NCI-H2107 (cell line): Measurements from ENCODE around the gene ACSBG1.

ENCODE experiments used
- DNase-seq: peaks from one replicate; lab custom pipeline; 2025; lab: John Stamatoyannopoulos, UW

The ACSBG1 gene

DNA sequence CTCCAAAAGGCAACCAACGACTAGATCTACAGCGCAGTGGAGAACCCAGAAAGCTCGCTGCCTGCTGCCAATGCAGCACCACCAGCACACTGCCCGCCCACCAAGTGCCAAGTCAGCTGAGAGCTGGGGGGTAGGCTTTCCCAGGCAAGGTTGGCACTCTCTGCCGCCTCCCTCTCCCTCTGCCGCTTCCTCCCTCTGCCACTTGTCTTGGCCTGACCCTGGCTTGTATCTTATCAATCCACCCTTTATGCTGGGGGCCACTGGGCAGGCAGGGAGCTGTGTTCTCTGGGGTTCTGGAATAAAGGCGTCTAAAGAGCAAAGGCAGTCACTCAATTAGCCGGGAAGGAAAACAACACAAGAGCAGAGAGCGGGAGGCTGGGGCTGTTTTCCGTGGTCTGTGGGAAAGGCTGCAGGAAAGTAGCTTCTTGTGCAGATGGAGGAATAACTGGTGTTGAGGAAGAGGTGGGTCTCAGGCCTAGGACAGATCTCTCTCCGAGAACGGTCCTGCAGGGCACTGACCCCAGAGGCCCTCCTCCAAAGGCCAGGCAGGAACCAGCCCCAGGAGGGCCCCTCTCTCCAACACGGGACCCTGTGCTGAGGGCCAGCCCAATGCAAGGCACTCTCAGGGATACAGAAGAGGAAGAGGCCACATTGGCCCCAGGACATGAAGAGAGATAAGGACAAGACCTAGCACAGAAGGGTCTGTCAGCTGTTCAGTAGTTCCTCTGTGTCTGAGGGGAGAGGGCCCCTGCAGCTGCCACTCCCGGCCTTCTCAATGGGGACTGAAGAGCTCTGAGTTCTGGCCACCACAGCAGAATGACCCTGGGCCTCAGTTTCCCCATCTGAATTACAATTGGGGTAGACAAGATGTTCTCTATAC lies 30.8 kb downstream of the ACSBG1 start:
- DNase-seq: no peak

DNA sequence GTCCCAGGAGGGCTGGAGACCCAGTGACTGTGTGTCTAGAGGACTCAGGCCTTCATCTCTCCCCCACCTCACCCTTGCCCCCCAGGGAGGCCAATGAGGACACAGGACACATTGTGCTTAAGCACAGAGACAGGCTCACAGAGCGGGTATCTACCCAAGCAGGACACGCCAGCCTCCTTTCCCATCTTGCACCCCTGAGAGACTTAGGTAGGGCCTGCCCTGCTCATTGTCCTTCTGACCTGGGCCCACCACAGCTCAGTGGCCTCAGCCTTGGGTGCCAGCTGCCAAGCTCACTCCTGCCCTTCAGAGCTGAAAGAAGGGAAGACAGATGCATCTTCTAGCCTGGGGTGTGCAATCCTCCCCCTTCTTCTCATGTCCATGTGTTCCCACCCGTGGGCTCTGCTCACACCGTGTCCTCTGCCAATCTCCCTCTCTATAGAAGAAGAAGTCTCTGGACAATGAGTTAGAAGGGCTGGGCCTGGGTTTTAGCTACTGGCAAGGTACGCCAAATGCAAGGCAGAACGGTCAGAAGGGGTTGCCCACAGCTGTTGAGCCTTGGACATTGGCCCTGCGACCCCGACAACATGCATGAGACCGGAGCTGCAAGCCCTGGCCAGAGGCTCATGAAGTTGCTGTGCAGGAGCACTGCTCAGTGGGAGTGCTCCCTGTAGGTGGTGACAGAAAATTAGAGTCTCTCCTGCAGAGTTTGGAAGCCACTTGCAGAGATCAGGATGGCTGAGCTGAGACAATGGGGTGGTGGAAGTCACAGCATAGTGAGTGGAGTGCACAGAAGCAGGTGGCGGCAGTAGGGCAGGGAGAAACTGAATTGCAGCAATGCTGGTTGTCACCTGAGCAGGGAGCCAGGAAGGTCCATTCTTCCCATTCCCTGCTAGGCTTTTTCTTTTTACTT lies 32.8 kb downstream of the ACSBG1 start:
- no peak for DNase-seq

DNA sequence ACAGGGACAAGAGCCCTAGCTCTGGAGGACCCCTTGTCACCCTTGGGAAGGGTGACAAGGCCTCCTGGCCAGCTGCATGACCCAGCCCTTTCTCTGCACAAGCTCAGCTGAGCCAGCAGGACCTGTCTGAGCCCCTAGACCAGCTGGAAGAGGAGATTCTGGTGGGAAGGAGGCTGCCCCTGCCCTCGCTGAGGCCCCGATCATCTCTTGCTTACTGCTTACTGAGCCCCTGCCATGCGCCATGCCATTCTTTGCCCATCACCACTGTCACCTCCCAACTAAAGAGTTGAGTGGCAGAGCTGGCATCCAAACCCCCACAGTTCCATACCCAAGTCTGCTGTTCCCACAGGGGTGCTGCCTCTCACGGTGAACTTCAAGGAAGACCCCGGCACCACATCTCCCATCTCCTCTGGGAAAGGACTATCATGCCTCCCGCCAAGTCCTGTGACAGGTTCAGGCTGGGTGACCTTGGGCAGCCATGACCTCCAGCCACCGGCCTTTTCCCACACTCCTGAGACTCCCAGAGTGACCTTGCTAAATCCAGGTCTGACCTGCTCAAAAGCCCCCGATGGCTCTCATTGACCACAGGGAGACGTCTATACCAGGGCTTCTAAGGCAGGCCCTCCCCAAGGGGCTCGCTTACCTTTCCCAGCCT lies 34.0 kb downstream of the ACSBG1 start:
- DNase-seq: no peak

DNA sequence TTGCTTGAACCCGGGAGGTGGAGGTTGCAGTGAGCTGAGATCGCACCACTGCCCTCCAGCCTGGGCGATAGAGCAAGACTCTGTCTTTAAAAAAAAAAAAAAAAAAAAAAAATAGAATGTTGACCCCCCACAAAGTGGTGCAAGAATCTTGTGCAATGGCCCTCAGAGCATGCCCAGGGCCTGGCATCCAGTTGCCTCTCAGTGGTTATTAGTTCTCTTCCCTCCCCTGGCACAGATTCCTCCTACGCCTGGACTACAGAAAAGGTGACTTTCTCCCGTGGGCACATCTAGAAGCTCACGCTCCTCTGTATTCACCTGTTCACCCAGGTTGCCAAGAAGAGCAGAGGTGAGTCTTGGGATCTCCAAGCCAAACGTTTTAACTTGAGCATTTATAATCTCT lies 36.7 kb downstream of the ACSBG1 start:
- DNase-seq: no peak

- DNase-seq: no peak
Observed at GRCh38 chr15:78195735-78196201, 38.6 kb downstream of the ACSBG1 start.

DNA sequence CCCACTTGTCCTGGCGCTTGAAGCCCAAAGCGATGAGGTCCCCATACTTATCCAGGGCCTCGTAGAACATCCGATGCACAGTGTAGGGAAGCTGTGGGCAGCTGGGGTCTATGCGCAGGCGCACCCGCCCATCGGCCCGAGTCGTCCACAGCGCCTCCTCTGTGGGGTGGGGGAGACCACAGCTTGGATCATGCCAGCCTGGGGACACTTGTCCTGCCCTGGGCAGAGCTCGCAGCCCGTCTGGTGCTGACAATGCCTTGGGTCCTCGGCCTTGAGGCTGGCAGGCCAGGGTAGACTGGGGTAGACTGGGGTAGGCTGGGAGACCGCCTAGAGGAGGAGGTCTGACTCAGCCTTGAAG lies 39.8 kb downstream of the ACSBG1 start:
- no peak for DNase-seq

GRCh38 chr15:78193731-78194567 lies 40.4 kb downstream of the ACSBG1 start:
- DNase-seq: no peak

GRCh38 chr15:78192826-78193594 lies 41.4 kb downstream of the ACSBG1 start:
- no peak for DNase-seq

DNA sequence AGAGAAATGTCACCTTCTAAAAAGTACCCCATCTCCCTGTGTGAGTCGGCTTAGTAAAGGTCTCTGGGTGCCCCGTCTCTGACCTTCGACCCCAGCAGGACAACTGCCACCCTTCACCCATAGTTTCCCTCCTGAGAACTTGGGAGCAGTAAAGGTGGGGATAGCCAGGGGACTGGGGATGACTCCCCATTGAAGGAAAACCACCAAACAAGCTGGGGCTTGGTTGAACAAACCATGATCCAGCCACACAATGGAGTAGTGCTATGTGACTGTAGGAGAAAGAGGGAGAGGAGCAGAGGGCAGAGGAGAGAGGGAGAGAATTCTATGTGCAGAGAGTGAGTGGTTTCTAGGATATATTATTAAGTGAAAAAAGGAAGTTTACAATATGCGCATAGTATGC lies 51.5 kb downstream of the ACSBG1 start:
- DNase-seq: no peak

GRCh38 chr15:78182336-78182700 lies 52.0 kb downstream of the ACSBG1 start:
- DNase-seq: no peak

DNA sequence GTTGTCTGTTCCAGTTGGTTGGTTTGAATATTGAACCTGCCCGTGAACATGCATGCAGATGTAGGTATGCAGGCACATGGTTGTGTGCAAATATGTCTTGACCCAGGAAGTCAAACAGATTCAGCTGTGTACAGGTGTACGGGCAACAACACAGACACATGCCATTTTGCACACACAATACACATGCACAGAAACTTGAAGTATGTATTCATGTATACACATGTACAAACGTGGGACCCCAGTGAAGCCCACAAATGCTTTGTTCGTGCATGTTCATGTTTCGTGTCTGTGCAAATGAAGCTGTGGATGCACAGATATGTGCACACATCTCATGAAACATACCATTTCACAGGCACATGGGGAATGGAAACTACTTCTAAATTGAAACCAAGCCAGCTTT lies 54.5 kb downstream of the ACSBG1 start:
- no peak for DNase-seq

DNA sequence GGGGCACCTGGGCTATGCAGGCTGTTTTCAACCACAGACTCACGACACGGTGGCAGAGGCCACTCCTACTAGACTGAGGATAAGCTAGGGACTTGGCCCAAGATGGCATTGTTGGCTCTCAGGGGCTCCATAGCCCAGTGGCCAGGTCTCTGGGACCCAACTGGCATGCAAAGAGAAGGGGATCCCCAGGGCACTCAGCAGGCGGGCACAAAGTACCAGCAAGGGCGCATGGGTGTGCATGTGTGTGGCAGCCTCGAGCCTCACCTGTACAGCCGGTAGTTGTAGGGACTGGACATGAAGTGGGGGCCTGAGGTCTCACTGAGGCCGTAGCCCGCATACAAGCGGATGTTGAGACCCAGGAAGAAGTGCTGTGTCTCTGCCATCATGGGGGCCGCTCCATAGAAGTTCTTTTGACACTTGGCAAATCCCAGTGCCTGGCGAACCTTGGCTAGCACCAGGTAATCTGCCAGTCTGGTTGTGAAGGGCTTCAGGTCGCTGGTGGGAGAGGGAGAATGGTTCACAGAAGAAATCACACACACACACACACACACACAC lies 55.0 kb downstream of the ACSBG1 start:
- no peak for DNase-seq

DNA sequence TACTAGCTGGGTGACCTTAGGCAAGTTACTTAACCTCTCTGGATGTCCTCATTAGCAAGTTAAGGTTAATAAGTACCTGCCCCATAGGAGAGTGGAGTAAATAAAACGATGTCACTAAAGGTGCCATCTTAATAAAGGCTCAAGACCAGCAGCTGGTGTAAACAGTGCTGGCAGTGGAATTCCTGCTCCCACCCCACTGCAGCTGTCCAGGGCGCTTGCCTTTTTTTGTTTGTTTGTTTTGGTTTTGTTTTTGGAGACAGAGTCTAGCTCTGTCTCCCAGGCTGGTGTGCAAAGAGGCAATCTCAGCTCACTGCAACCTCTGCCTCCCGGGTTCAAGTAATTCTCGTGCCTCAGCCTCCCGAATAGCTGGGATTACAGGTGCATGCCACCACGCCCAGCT lies 56.3 kb downstream of the ACSBG1 start:
- DNase-seq: no peak

DNA sequence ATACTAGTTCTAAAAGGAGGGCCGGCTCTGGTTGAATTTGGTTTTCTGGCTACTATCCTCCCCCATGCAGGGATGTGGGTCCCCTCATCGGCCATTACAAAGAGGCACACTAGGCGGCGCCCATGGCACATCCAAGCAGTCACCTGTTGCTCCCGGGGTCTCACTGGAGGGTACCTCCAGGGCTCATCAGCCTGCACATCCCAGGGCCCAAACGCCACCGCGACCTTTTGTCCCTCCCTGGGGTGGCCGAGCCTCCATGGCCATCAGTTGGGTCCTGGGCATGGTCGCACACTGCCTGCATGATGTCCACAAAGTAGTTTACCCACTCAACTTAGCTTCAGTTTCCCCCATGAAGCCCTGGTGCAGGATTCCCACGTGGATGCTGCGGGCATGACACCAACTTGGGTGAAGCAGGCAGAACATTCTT lies 56.9 kb downstream of the ACSBG1 start:
- DNase-seq: no peak

DNA sequence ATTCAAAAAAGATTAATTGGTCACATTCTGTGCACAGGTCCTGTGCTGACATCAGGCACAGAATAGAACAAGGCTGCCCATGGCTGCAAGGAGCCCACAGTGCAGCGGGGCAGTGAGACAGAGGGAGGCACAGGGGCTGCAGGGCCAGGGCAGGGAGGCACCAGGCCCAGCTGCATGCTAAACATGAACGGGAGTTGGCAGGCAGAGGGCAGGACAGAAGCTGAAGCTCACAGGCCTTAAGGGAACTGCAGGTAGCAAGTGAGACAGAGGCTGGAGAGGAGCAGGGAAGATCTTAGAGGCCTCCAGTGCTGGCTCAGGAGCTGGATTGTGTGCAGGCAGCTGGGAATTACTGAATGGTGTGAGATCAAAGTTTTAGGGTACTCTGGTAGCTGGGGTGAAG lies 59.0 kb downstream of the ACSBG1 start:
- DNase-seq: no peak

- DNase-seq: no peak
Observed at GRCh38 chr15:78174401-78174800, 60.0 kb downstream of the ACSBG1 start.

- DNase-seq: no peak
Observed at GRCh38 chr15:78171864-78172472, 62.4 kb downstream of the ACSBG1 start.

DNA sequence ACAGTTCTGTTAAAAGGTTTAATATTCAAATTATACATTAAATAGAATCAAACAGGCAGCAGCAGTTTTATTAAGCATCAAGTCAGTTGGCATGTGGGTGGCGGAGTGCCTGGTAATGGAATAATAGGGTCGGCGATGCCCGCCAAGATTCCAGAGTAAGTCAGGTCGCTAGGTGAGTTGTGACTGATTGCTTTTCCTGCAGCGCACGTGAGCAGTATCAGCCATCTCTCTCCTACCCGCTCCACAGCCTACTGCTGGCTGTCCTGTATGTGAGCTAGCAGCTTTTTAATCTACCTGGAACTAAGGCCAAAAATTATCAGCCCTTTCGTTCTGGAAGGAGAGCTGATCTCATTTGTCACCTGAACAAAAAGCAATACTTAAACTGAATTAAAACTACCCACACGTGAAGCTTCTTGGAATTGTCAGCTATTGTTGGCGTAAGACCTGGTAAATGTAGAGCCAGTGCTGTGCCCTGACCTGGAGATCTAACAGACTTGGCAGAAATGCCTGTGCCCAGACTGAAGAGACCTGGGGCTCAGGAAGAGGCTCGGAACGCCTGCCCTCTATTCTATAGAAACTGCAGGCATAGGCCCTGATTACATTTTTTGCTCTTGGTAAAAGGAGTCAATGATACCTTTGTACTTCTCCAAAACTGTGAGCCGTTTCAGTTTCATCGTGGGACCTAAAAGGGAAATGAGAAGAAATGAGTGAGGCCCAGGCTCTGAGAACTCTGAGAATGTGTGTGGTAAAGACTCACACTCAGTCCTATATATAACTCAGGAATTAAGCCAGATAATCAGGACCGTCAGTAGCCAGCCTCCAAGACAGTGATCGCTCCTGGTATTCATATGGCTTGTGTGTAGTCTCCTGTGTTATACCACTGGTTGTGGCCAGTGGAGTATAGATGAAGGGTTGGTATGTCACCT lies 63.3 kb downstream of the ACSBG1 start:
- DNase-seq: no peak

DNA sequence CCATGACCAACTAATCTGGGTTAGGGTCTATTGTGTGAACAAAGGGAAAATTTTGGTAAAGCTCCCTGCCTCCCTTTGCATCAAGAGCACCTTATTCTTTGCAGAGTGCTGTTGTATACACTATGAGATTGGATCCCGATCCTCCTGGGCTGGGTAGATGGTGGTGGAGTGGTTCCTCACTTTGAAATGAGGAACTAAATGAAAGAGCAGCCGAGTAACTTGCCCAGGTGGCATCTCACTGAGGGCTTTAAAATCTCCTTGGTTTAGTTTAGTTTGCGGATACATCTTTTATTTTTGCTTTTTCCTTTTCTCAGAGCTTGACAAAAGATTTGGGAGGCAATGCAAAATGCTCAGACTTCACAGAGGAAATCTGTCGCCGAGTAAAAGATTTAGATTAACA lies 65.8 kb downstream of the ACSBG1 start:
- no peak for DNase-seq
